H9 (cell line): ENCODE results near the gene MAPK11. TPM values are rescaled to one million over a fixed set of nuclear protein-coding genes. Genes with fewer than 3 reads are reported as not detected.

Source experiments
- DNase-seq: peaks from one replicate; pipeline ENCODE4 v3.0.0-alpha.2; 2017
- H2AFZ ChIP-seq: one replicate; pipeline ENCODE4 v1.6.1; 2013; ENCODE audit warnings: mild to moderate bottlenecking, low read length, control low read depth, moderate library complexity
- H2AK5ac ChIP-seq: 2 replicates; pipeline ENCODE4 v1.6.1; 2013; ENCODE audit warnings: low read length, control low read depth, mixed read lengths; ENCODE audit not compliant: insufficient read length
- H2BK120ac ChIP-seq: one replicate; pipeline ENCODE4 v1.6.1; 2013; ENCODE audit warnings: low read depth, mild to moderate bottlenecking, low read length, control low read depth, inconsistent platforms; ENCODE audit not compliant: poor library complexity, severe bottlenecking
- H2BK12ac ChIP-seq: 2 replicates; pipeline ENCODE4 v1.6.1; 2013; ENCODE audit warnings: low read length, control low read depth, mixed read lengths, low read depth; ENCODE audit not compliant: insufficient read length
- H2BK15ac ChIP-seq: 2 replicates; pipeline ENCODE4 v1.6.1; 2013; ENCODE audit warnings: low read depth, low read length, control low read depth
- H2BK20ac ChIP-seq: one replicate; pipeline ENCODE4 v1.6.1; 2013; ENCODE audit warnings: low read depth, mild to moderate bottlenecking, low read length, control low read depth, inconsistent platforms; ENCODE audit not compliant: poor library complexity, severe bottlenecking
- H2BK5ac ChIP-seq: 2 replicates; pipeline ENCODE4 v1.6.1; 2013; ENCODE audit warnings: low read length, control low read depth, mixed read lengths; ENCODE audit not compliant: insufficient read length
- H3K14ac ChIP-seq: 2 replicates; pipeline ENCODE4 v1.6.1; 2013; ENCODE audit warnings: low read length, control low read depth; ENCODE audit not compliant: insufficient read depth
- H3K18ac ChIP-seq: 2 replicates; pipeline ENCODE4 v1.6.1; 2013; ENCODE audit warnings: low read depth, mild to moderate bottlenecking, mixed read lengths, low read length, control low read depth; ENCODE audit not compliant: insufficient read length
- H3K23ac ChIP-seq: 2 replicates; pipeline ENCODE4 v1.6.1; 2013; ENCODE audit warnings: low read length, control low read depth, mixed read lengths, low read depth; ENCODE audit not compliant: insufficient read length
- H3K23me2 ChIP-seq: 2 replicates; pipeline ENCODE4 v1.6.1; 2013; ENCODE audit warnings: low read depth, mild to moderate bottlenecking, mixed read lengths, low read length, control low read depth; ENCODE audit not compliant: insufficient read length, poor library complexity, severe bottlenecking
- H3K27ac ChIP-seq: 2 replicates; pipeline ENCODE4 v1.5.1; 2013; ENCODE audit warnings: low read length, control low read depth, mixed read lengths, low read depth; ENCODE audit not compliant: insufficient read length
- H3K27me3 ChIP-seq: 2 replicates; pipeline ENCODE4 v1.6.1; 2013; ENCODE audit warnings: low read length, control low read depth, inconsistent platforms; ENCODE audit not compliant: insufficient read depth
- H3K4ac ChIP-seq: 2 replicates; pipeline ENCODE4 v1.6.1; 2013; ENCODE audit warnings: low read depth, mild to moderate bottlenecking, control low read depth, inconsistent platforms, low read length, moderate library complexity
- H3K4me1 ChIP-seq: 2 replicates; pipeline ENCODE4 v1.6.1; 2013; ENCODE audit warnings: low read length, control low read depth, inconsistent platforms; ENCODE audit not compliant: insufficient read depth
- H3K4me2 ChIP-seq: 2 replicates; pipeline ENCODE4 v1.6.1; 2013; ENCODE audit warnings: low read length, control low read depth, mixed read lengths; ENCODE audit not compliant: insufficient read length, insufficient read depth
- H3K56ac ChIP-seq: 2 replicates; pipeline ENCODE4 v1.6.1; 2013; ENCODE audit warnings: low read depth, mild to moderate bottlenecking, mixed read lengths, low read length, control low read depth; ENCODE audit not compliant: insufficient read length
- H3K79me1 ChIP-seq: 2 replicates; pipeline ENCODE4 v1.6.1; 2013; ENCODE audit warnings: low read depth, mild to moderate bottlenecking, moderate library complexity, low read length, control low read depth, inconsistent platforms; ENCODE audit not compliant: insufficient read depth, poor library complexity, severe bottlenecking
- H3K79me2 ChIP-seq: 2 replicates; pipeline ENCODE4 v1.6.1; 2013; ENCODE audit warnings: low read length, control low read depth, inconsistent platforms; ENCODE audit not compliant: insufficient read depth
- H3K9ac ChIP-seq: 2 replicates; pipeline ENCODE4 v1.6.1; 2013; ENCODE audit warnings: low read length, control low read depth, mixed read lengths; ENCODE audit not compliant: insufficient read length; ENCODE audit errors: extremely low read depth
- H3K9me3 ChIP-seq: one replicate; pipeline ENCODE4 v1.6.1; 2013; ENCODE audit warnings: low read depth, low read length, inconsistent platforms; ENCODE audit not compliant: control insufficient read depth
- H3T11ph ChIP-seq: one replicate; pipeline ENCODE4 v1.6.1; 2013; ENCODE audit warnings: mild to moderate bottlenecking, low read length, control low read depth, inconsistent platforms
- H4K20me1 ChIP-seq: one replicate; pipeline ENCODE4 v1.6.1; 2013; ENCODE audit not compliant: control insufficient read depth, insufficient read length, insufficient read depth
- H4K5ac ChIP-seq: 2 replicates; pipeline ENCODE4 v1.6.1; 2013; ENCODE audit warnings: low read depth, mild to moderate bottlenecking, mixed read lengths, low read length, control low read depth; ENCODE audit not compliant: insufficient read length
- H4K8ac ChIP-seq: replicated peaks from 2 replicates; pipeline ENCODE4 v1.6.1; 2013; ENCODE audit warnings: low read length, control low read depth, mixed read lengths, low read depth; ENCODE audit not compliant: insufficient read length
- H4K91ac ChIP-seq: 2 replicates; pipeline ENCODE4 v1.6.1; 2013; ENCODE audit warnings: low read depth, mild to moderate bottlenecking, moderate library complexity, mixed read lengths, low read length, control low read depth; ENCODE audit not compliant: insufficient read length
- H3K27ac Mint-ChIP-seq, 3 experiments: 2 replicates in 2 of 3; 3 replicates in 1 of 3; pipeline ENCODE4 v1.8.0; 2020 to 2021; ENCODE audit warnings: mixed read lengths in 3 of 3, mild to moderate bottlenecking in 1 of 3, moderate library complexity in 1 of 3
- H3K27me3 Mint-ChIP-seq: 2 replicates; pipeline ENCODE4 v1.8.0; 2021; ENCODE audit warnings: low read depth, mild to moderate bottlenecking, moderate library complexity, mixed read lengths
- H3K36me3 Mint-ChIP-seq, 3 experiments: 2 replicates in 2 of 3; 3 replicates in 1 of 3; pipeline ENCODE4 v1.8.0; 2020 to 2021; ENCODE audit warnings: low read depth in 3 of 3, mixed read lengths in 3 of 3; ENCODE audit not compliant: insufficient read depth in 1 of 3
- H3K4me1 Mint-ChIP-seq, 2 experiments: 2 replicates each; pipeline ENCODE4 v1.8.0; 2020; ENCODE audit warnings: mixed read lengths in 2 of 2
- H3K4me3 Mint-ChIP-seq, 2 experiments: 2 replicates in 1 of 2; 3 replicates in 1 of 2; pipeline ENCODE4 v1.8.0; 2020 to 2021; ENCODE audit warnings: mild to moderate bottlenecking in 2 of 2, mixed read lengths in 2 of 2, moderate library complexity in 1 of 2
- H3K9me3 Mint-ChIP-seq, 2 experiments: 2 replicates in 1 of 2; 3 replicates in 1 of 2; pipeline ENCODE4 v1.8.0; 2020; ENCODE audit warnings: mild to moderate bottlenecking in 2 of 2, mixed read lengths in 2 of 2, moderate library complexity in 1 of 2
- WGBS: extraction: QIAGEN DNeasy Blood & Tissue Kit; methylation state at CpG from one replicate; pipeline ENCODE4 v1.1.7; 2013; ENCODE audit warnings: missing lambda C conversion rate, low lambda C conversion rate, mixed read lengths; ENCODE audit not compliant: insufficient read length; ENCODE audit errors: extremely low coverage; 5-methylcytosine and 5-hydroxymethylcytosine counted together
- total RNA-seq: library from RNA; stranded (reverse); gene quantifications from 2 replicates; pipeline ENCODE4 v1.2.1, GENCODE V29; 2021
- TF ChIP-seq, protein P1 (sequence below): fragments of 200-600 bp; sonication (generic); conservative IDR thresholded peaks from 3 replicates; pipeline ENCODE4 v1.8.0; 2021; ENCODE audit warnings: antibody characterized with exemption, mild to moderate bottlenecking

Gene MAPK11
- total RNA-seq, 1 experiment from 2014 or later, result 1.5 TPM

- Mint-ChIP-seq H3K27me3 (peaks cover 5% of the 10 kb centered on the region), H3K36me3 (no peaks in the 10 kb centered on the region; a peak in 1 of 7 replicates), H3K4me1 (peaks cover 20 to 33% of the 10 kb centered on the region in 2 experiments), H3K4me3 (peak overlapping the region in 1 of 2 experiments; percentile 69; a peak in 2 of 5 replicates), H3K27ac (no peak overlapping the region), H3K9me3 (no peaks in the 10 kb centered on the region)
- Histone ChIP-seq H3K18ac (no peak overlapping the region), H2BK5ac (no peak overlapping the region), H2BK12ac (no peak overlapping the region), H2BK15ac (no peak overlapping the region), H3K4ac (no peak overlapping the region), H3K9me3 (no peaks in the 10 kb centered on the region), H3T11ph (no peak overlapping the region), H4K8ac (no peak overlapping the region), H4K91ac (no peak overlapping the region), H3K79me2 (no peaks in the 10 kb centered on the region), H3K56ac (no peak overlapping the region), H3K27ac (no peak overlapping the region), H3K9ac (no peak overlapping the region), H3K14ac (no peak overlapping the region; the same call in 1 of the 2 replicates), H3K23ac (no peak overlapping the region), H4K5ac (no peak overlapping the region), H3K79me1 (no peaks in the 10 kb centered on the region), H2BK120ac (no peak overlapping the region), H3K4me2 (no peak overlapping the region), H2AK5ac (no peak overlapping the region), H3K27me3 (no peaks in the 10 kb centered on the region), H3K4me1 (no peaks in the 10 kb centered on the region; the same call in 1 of the 2 replicates), H3K23me2 (peaks cover 5% of the 10 kb centered on the region), H2BK20ac (no peak overlapping the region), H2AFZ (no peak overlapping the region), H4K20me1 (no peaks in the 10 kb centered on the region)
- TF ChIP-seq, protein P1, sequence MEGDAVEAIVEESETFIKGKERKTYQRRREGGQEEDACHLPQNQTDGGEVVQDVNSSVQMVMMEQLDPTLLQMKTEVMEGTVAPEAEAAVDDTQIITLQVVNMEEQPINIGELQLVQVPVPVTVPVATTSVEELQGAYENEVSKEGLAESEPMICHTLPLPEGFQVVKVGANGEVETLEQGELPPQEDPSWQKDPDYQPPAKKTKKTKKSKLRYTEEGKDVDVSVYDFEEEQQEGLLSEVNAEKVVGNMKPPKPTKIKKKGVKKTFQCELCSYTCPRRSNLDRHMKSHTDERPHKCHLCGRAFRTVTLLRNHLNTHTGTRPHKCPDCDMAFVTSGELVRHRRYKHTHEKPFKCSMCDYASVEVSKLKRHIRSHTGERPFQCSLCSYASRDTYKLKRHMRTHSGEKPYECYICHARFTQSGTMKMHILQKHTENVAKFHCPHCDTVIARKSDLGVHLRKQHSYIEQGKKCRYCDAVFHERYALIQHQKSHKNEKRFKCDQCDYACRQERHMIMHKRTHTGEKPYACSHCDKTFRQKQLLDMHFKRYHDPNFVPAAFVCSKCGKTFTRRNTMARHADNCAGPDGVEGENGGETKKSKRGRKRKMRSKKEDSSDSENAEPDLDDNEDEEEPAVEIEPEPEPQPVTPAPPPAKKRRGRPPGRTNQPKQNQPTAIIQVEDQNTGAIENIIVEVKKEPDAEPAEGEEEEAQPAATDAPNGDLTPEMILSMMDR, result no peak
- no CpG with 5 or more reads among the region's 14 CpGs for WGBS
- DNase-seq, result no peak
Observed at GRCh38 chr22:50305393-50305922, 35.3 kb upstream of the MAPK11 start.
